GM12878 (cell line): ENCODE measurements around the gene KLF3. TPM values are rescaled to one million over a fixed set of nuclear protein-coding genes. Genes with fewer than 3 reads are reported as not detected.

Experiments
- CBX3 ChIP-seq: fragments of 200-600 bp; sonication (generic); IDR thresholded peaks from 2 replicates; pipeline ENCODE4 v1.6.1; 2016; ENCODE audit warnings: low read depth, borderline replicate concordance
- CBX5 ChIP-seq: sonication (generic); IDR thresholded peaks from 2 replicates; pipeline ENCODE4 v1.6.1; 2016; ENCODE audit warnings: low read depth, moderate library complexity, mild to moderate bottlenecking, inconsistent platforms
- E2F4 ChIP-seq: IDR thresholded peaks from 2 replicates; pipeline ENCODE4 v1.6.1; 2012; ENCODE audit warnings: low read depth, low read length, improper control_type of control experiment
- EGR1 ChIP-seq, 2 experiments: IDR thresholded peaks; 1 replicate in 1 of 2; 2 replicates in 1 of 2; pipeline ENCODE4 v1.6.1; 2011 to 2012; ENCODE audit warnings: low read depth in 2 of 2, low read length in 2 of 2, borderline replicate concordance in 1 of 2, mild to moderate bottlenecking in 1 of 2, moderate library complexity in 1 of 2
- FOXK2 ChIP-seq: fragments of 450-650 bp; IDR thresholded peaks from 2 replicates; pipeline ENCODE4 v1.6.1; 2017; ENCODE audit warnings: mild to moderate bottlenecking, moderate library complexity
- FOXM1 ChIP-seq: IDR thresholded peaks from 2 replicates; pipeline ENCODE4 v1.6.1; 2012; ENCODE audit warnings: low read depth, mild to moderate bottlenecking, inconsistent platforms, low read length, moderate library complexity
- HDAC2 ChIP-seq: fragments of 200-600 bp; sonication (generic); IDR thresholded peaks from 2 replicates; pipeline ENCODE4 v1.6.1; 2017
- KDM1A ChIP-seq: fragments of 200-600 bp; sonication (generic); IDR thresholded peaks from 2 replicates; pipeline ENCODE4 v1.6.1; 2016; ENCODE audit warnings: borderline replicate concordance
- NFYA ChIP-seq: IDR thresholded peaks from 2 replicates; pipeline ENCODE4 v1.6.1; 2011; ENCODE audit warnings: low read depth, mild to moderate bottlenecking, low read length, improper control_type of control experiment, borderline replicate concordance
- NR2F1 ChIP-seq: fragments of 450-650 bp; conservative IDR thresholded peaks from 2 replicates; pipeline ENCODE4 v1.6.1; 2017; ENCODE audit warnings: mild to moderate bottlenecking
- RCOR1 ChIP-seq: conservative IDR thresholded peaks from 2 replicates; pipeline ENCODE4 v1.6.1; 2012; ENCODE audit warnings: low read depth, low read length, improper control_type of control experiment
- SREBF1 ChIP-seq: IDR thresholded peaks from 2 replicates; pipeline ENCODE4 v1.6.1; 2012; ENCODE audit warnings: mild to moderate bottlenecking, low read length
- SREBF2 ChIP-seq: IDR thresholded peaks from 2 replicates; pipeline ENCODE4 v1.6.1; 2012; ENCODE audit warnings: mild to moderate bottlenecking, low read length
- polyA plus RNA-seq, 11 experiments: library from polyadenylated mRNA; depleted of rRNA in 4 of 11; unstranded in 6 of 11; stranded (reverse) in 5 of 11; fragments of >200 nt; fragmentation: Nextera tagmentation in 4 of 11; fragmentation: Illumina TruSeq in 1 of 11; extraction: Ambion mirVana in 4 of 11; extraction: Trizol in 1 of 11; gene quantifications; 1 replicate in 1 of 11; 2 replicates in 10 of 11; pipeline versions ENCODE4 v1.2.1 to v1.2.3, GENCODE V29; 2011 to 2016; ENCODE audit warnings: inconsistent platforms in 2 of 11, missing spikeins in 2 of 11, low read depth in 1 of 11
- total RNA-seq, 4 experiments: library from RNA; depleted of rRNA in 3 of 4; stranded (reverse); fragments of >200 nt in 3 of 4; fragmentation: Illumina TruSeq in 1 of 4; extraction: Trizol in 1 of 4; gene quantifications; 2 replicates each; pipeline versions ENCODE4 v1.2.1 to v1.2.3, GENCODE V29; 2013 to 2021
- TF ChIP-seq, protein P1 (sequence below): IDR thresholded peaks from 2 replicates; pipeline ENCODE4 v1.6.1; 2012; ENCODE audit warnings: low read depth, low read length, improper control_type of control experiment
- TF ChIP-seq, protein P2 (sequence below): IDR thresholded peaks from 2 replicates; pipeline ENCODE4 v1.6.1; 2012; ENCODE audit warnings: low read length, inconsistent platforms

The KLF3 gene
- total and polyA plus RNA-seq, 10 of the 15 experiments (the other 5 are each of a cell fraction or from before 2014, with no cell fraction given), result 1.4 to 5.8 (median 2.1) TPM

GRCh38 chr4:38676986-38677385, 13.0 kb downstream of the KLF3 start (continued):
- no peak for TF ChIP-seq NR2F1
- TF ChIP-seq EGR1 (IDR thresholded peaks at IDR 0.05; ENCODE audit: borderline replicate concordance in 1 of 2, low read depth in 2 of 2, low read length in 2 of 2), result no peak
- no peak for TF ChIP-seq E2F4
- no peak for TF ChIP-seq FOXK2
- TF ChIP-seq KDM1A, result no peak
- no peak for TF ChIP-seq RCOR1
- TF ChIP-seq, protein P1, sequence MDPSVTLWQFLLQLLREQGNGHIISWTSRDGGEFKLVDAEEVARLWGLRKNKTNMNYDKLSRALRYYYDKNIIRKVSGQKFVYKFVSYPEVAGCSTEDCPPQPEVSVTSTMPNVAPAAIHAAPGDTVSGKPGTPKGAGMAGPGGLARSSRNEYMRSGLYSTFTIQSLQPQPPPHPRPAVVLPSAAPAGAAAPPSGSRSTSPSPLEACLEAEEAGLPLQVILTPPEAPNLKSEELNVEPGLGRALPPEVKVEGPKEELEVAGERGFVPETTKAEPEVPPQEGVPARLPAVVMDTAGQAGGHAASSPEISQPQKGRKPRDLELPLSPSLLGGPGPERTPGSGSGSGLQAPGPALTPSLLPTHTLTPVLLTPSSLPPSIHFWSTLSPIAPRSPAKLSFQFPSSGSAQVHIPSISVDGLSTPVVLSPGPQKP, result no peak
- TF ChIP-seq SREBF2, result no peak
- no peak for TF ChIP-seq NFYA
- TF ChIP-seq HDAC2, result no peak
- TF ChIP-seq CBX3, result no peak
- TF ChIP-seq CBX5, result no peak
- no peak for TF ChIP-seq FOXM1
- TF ChIP-seq, protein P2, sequence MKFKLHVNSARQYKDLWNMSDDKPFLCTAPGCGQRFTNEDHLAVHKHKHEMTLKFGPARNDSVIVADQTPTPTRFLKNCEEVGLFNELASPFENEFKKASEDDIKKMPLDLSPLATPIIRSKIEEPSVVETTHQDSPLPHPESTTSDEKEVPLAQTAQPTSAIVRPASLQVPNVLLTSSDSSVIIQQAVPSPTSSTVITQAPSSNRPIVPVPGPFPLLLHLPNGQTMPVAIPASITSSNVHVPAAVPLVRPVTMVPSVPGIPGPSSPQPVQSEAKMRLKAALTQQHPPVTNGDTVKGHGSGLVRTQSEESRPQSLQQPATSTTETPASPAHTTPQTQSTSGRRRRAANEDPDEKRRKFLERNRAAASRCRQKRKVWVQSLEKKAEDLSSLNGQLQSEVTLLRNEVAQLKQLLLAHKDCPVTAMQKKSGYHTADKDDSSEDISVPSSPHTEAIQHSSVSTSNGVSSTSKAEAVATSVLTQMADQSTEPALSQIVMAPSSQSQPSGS, result no peak
- no peak for TF ChIP-seq SREBF1
